HEK293 (cell line): ENCODE measurements around the gene PAPLN.

ENCODE experiments used
- CTCF ChIA-PET: fragments of 350-600 bp; formaldehyde crosslinking; extraction: SDS; loops from one replicate; lab custom pipeline; 2021; ENCODE audit warnings: antibody characterized with exemption; lab: Yijun Ruan, JAX
- POLR2A ChIA-PET: fragments of 300-600 bp; formaldehyde crosslinking; extraction: SDS; loops from one replicate; lab custom pipeline; 2020; ENCODE audit warnings: antibody characterized with exemption, inconsistent platforms; lab: Yijun Ruan, JAX
- H3K27ac ChIP-seq: fragments of 200-500 bp; sonication (Bioruptor generic); 2 replicates; pipeline ENCODE4 v1.5.1; 2014; ENCODE audit warnings: low read depth, low read length, control low read depth, inconsistent platforms; ENCODE audit errors: extremely low read depth
- H3K36me3 ChIP-seq, 2 experiments: fragments of 200-500 bp in 1 of 2; sonication (Bioruptor generic) in 1 of 2; 1 replicate in 1 of 2; 2 replicates in 1 of 2; pipeline ENCODE4 v1.5.1; 2014 to 2017; ENCODE audit warnings: inconsistent platforms in 2 of 2, low read length in 2 of 2; ENCODE audit not compliant: control insufficient read depth in 2 of 2, insufficient read depth in 1 of 2
- H3K4me1 ChIP-seq: fragments of 200-500 bp; sonication (Bioruptor generic); 2 replicates; pipeline ENCODE4 v1.5.1; 2014; ENCODE audit warnings: mild to moderate bottlenecking, low read length, inconsistent platforms; ENCODE audit not compliant: control insufficient read depth, insufficient read depth
- H3K4me3 ChIP-seq: 2 replicates; pipeline ENCODE4 v1.5.1; 2011; ENCODE audit warnings: low read depth, mild to moderate bottlenecking, control low read depth, low read length, moderate library complexity
- H3K9me3 ChIP-seq: fragments of 200-500 bp; sonication (Bioruptor generic); 2 replicates; pipeline ENCODE4 v1.5.1; 2014; ENCODE audit warnings: low read depth, low read length, inconsistent platforms; ENCODE audit not compliant: control insufficient read depth, insufficient read depth
- PRDM1 ChIP-seq: fragments of 450-650 bp; formaldehyde crosslinking; IDR thresholded peaks from 2 replicates; pipeline ENCODE4; 2016; ENCODE audit warnings: missing biosample characterization, missing genetic modification characterization
- ZBTB10 ChIP-seq: fragments of 450-650 bp; formaldehyde crosslinking; IDR thresholded peaks from 2 replicates; pipeline ENCODE4 v1.5.1; 2016; ENCODE audit warnings: missing biosample characterization, missing genetic modification characterization
- ZFP3 ChIP-seq: fragments of 450-650 bp; formaldehyde crosslinking; IDR thresholded peaks from 2 replicates; pipeline ENCODE4 v1.5.1; 2016; ENCODE audit warnings: low read depth, missing biosample characterization, missing genetic modification characterization
- ZNF133 ChIP-seq: fragments of 450-650 bp; formaldehyde crosslinking; IDR thresholded peaks from 2 replicates; pipeline ENCODE4 v1.5.1; 2016; ENCODE audit warnings: missing biosample characterization, missing genetic modification characterization
- ZNF26 ChIP-seq: fragments of 450-650 bp; formaldehyde crosslinking; IDR thresholded peaks from 2 replicates; pipeline ENCODE4 v1.5.1; 2016; ENCODE audit warnings: missing biosample characterization, missing genetic modification characterization
- ZNF311 ChIP-seq: fragments of 450-650 bp; formaldehyde crosslinking; IDR thresholded peaks from 2 replicates; pipeline ENCODE4 v1.5.1; 2017; ENCODE audit warnings: missing biosample characterization, missing genetic modification characterization, borderline replicate concordance
- ZNF354C ChIP-seq: fragments of 450-650 bp; formaldehyde crosslinking; IDR thresholded peaks from 2 replicates; pipeline ENCODE4 v1.5.1; 2016; ENCODE audit warnings: missing biosample characterization, missing genetic modification characterization, low read depth, borderline replicate concordance
- ZNF366 ChIP-seq: fragments of 450-650 bp; formaldehyde crosslinking; conservative IDR thresholded peaks from 2 replicates; pipeline ENCODE4 v1.5.1; 2016; ENCODE audit warnings: missing biosample characterization, missing genetic modification characterization
- ZNF404 ChIP-seq: fragments of 450-650 bp; formaldehyde crosslinking; IDR thresholded peaks from 2 replicates; pipeline ENCODE4 v1.5.1; 2017; ENCODE audit warnings: missing biosample characterization, missing genetic modification characterization
- ZNF426 ChIP-seq: fragments of 450-650 bp; formaldehyde crosslinking; IDR thresholded peaks from 2 replicates; pipeline ENCODE4 v1.5.1; 2017; ENCODE audit warnings: missing biosample characterization, missing genetic modification characterization, mild to moderate bottlenecking, inconsistent platforms, moderate library complexity
- ZNF513 ChIP-seq: fragments of 450-650 bp; IDR thresholded peaks from 2 replicates; pipeline ENCODE4 v1.5.1; 2018; ENCODE audit warnings: missing biosample characterization, missing genetic modification characterization
- ZNF549 ChIP-seq: fragments of 450-650 bp; IDR thresholded peaks from 2 replicates; pipeline ENCODE4 v1.5.1; 2018; ENCODE audit warnings: missing biosample characterization, missing genetic modification characterization, mild to moderate bottlenecking, inconsistent platforms, moderate library complexity
- ZNF558 ChIP-seq: fragments of 450-650 bp; formaldehyde crosslinking; IDR thresholded peaks from 2 replicates; pipeline ENCODE4 v1.5.1; 2016; ENCODE audit warnings: missing biosample characterization, missing genetic modification characterization
- ZNF600 ChIP-seq: fragments of 450-650 bp; formaldehyde crosslinking; IDR thresholded peaks from 2 replicates; pipeline ENCODE4 v1.5.1; 2016; ENCODE audit warnings: missing biosample characterization, missing genetic modification characterization
- ZNF654 ChIP-seq: fragments of 450-650 bp; formaldehyde crosslinking; IDR thresholded peaks from 2 replicates; pipeline ENCODE4 v1.5.1; 2016; ENCODE audit warnings: low read depth, missing biosample characterization, missing genetic modification characterization
- ZNF658 ChIP-seq: fragments of 450-650 bp; formaldehyde crosslinking; IDR thresholded peaks from 2 replicates; pipeline ENCODE4; 2016; ENCODE audit warnings: missing biosample characterization, missing genetic modification characterization
- ZNF670 ChIP-seq: fragments of 450-650 bp; formaldehyde crosslinking; IDR thresholded peaks from 2 replicates; pipeline ENCODE4 v1.5.1; 2016; ENCODE audit warnings: missing biosample characterization, missing genetic modification characterization, low read depth
- ZNF768 ChIP-seq: fragments of 450-650 bp; formaldehyde crosslinking; IDR thresholded peaks from 2 replicates; pipeline ENCODE4 v1.5.1; 2018; ENCODE audit warnings: missing biosample characterization, mild to moderate bottlenecking, missing genetic modification characterization
- TF ChIP-seq, protein P1 (sequence below): fragments of 450-650 bp; formaldehyde crosslinking; IDR thresholded peaks from 2 replicates; pipeline ENCODE4 v1.5.1; 2016; ENCODE audit warnings: missing biosample characterization, missing genetic modification characterization
- TF ChIP-seq, protein P2 (sequence below): fragments of 450-650 bp; formaldehyde crosslinking; IDR thresholded peaks from 2 replicates; pipeline ENCODE4 v1.5.1; 2017; ENCODE audit warnings: missing biosample characterization, missing genetic modification characterization
- TF ChIP-seq, protein P3 (sequence below): fragments of 450-650 bp; formaldehyde crosslinking; IDR thresholded peaks from 2 replicates; pipeline ENCODE4 v1.5.1; 2016; ENCODE audit warnings: missing biosample characterization, missing genetic modification characterization

The PAPLN gene

GRCh38 chr14:73261520-73262426 is 24.5 kb downstream of the PAPLN start:
- CTCF ChIA-PET = interaction anchor here (0.5 to 0.6 kb wide), 2 partner anchors 35 to 202 kb away, joined by 4 to 7 read pairs; no protein-coding TSS in a partner anchor
- POLR2A ChIA-PET = no interaction called here

GRCh38 chr14:73262427-73263183 is 25.3 kb downstream of the PAPLN start:
- H3K4me1 ChIP-seq = no peaks in the 10 kb centered on the region
- H3K27ac ChIP-seq = no peak overlapping the region
- CTCF ChIA-PET = interaction anchor here (0.5 to 0.9 kb wide), 2 partner anchors 34 to 89 kb away, joined by 3 to 7 read pairs; no protein-coding TSS in a partner anchor
- no peak overlapping the region for H3K4me3 ChIP-seq
- POLR2A ChIA-PET = no interaction called here
- no peaks in the 10 kb centered on the region for H3K9me3 ChIP-seq
- H3K36me3 ChIP-seq = no peaks in the 10 kb centered on the region; a peak in 1 of 3 replicates
- no peak for TF ChIP-seq ZBTB10 (tag by site-specific recombination)
- no peak for TF ChIP-seq ZNF26 (tag by site-specific recombination)
- no peak for TF ChIP-seq ZNF600 (tag by site-specific recombination)
- TF ChIP-seq ZNF354C (tag by site-specific recombination) = no peak
- no peak for TF ChIP-seq ZFP3 (tag by site-specific recombination)
- no peak for TF ChIP-seq ZNF513 (tag by site-specific recombination)
- TF ChIP-seq, protein P1, sequence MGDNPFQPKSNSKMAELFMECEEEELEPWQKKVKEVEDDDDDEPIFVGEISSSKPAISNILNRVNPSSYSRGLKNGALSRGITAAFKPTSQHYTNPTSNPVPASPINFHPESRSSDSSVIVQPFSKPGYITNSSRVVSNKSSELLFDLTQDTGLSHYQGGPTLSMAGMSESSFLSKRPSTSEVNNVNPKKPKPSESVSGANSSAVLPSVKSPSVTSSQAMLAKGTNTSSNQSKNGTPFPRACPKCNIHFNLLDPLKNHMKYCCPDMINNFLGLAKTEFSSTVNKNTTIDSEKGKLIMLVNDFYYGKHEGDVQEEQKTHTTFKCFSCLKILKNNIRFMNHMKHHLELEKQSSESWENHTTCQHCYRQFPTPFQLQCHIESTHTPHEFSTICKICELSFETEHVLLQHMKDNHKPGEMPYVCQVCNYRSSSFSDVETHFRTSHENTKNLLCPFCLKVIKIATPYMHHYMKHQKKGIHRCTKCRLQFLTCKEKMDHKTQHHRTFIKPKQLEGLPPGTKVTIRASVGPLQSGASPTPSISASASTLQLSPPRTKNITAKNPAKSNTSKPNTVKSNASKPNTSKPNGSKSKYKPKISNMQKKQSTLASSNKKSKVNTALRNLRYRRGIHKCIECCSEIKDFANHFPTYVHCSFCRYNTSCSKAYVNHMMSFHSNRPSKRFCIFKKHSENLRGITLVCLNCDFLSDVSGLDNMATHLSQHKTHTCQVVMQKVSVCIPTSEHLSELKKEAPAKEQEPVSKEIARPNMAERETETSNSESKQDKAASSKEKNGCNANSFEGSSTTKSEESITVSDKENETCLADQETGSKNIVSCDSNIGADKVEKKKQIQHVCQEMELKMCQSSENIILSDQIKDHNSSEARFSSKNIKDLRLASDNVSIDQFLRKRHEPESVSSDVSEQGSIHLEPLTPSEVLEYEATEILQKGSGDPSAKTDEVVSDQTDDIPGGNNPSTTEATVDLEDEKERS (tag by site-specific recombination) = no peak
- no peak for TF ChIP-seq ZNF658

More at GRCh38 chr14:73261520-73262426, 24.5 kb downstream of the PAPLN start:
- no peaks in the 10 kb centered on the region for H3K9me3 ChIP-seq
- H3K4me1 ChIP-seq = no peaks in the 10 kb centered on the region
- TF ChIP-seq ZNF558 (tag by site-specific recombination) (no peak), ZNF311 (tag by site-specific recombination) (no peak), ZNF404 (tag by site-specific recombination) (no peak), ZNF549 (no peak), ZNF670 (tag by site-specific recombination) (no peak), ZNF133 (tag by site-specific recombination) (no peak), ZNF768 (tag by site-specific recombination) (no peak), ZNF366 (tag by site-specific recombination) (no peak), ZNF654 (no peak), ZNF426 (tag by site-specific recombination) (no peak), PRDM1 (tag by site-specific recombination) (no peak)
- TF ChIP-seq, protein P2, sequence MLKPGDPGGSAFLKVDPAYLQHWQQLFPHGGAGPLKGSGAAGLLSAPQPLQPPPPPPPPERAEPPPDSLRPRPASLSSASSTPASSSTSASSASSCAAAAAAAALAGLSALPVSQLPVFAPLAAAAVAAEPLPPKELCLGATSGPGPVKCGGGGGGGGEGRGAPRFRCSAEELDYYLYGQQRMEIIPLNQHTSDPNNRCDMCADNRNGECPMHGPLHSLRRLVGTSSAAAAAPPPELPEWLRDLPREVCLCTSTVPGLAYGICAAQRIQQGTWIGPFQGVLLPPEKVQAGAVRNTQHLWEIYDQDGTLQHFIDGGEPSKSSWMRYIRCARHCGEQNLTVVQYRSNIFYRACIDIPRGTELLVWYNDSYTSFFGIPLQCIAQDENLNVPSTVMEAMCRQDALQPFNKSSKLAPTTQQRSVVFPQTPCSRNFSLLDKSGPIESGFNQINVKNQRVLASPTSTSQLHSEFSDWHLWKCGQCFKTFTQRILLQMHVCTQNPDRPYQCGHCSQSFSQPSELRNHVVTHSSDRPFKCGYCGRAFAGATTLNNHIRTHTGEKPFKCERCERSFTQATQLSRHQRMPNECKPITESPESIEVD = no peak
- TF ChIP-seq, protein P3, sequence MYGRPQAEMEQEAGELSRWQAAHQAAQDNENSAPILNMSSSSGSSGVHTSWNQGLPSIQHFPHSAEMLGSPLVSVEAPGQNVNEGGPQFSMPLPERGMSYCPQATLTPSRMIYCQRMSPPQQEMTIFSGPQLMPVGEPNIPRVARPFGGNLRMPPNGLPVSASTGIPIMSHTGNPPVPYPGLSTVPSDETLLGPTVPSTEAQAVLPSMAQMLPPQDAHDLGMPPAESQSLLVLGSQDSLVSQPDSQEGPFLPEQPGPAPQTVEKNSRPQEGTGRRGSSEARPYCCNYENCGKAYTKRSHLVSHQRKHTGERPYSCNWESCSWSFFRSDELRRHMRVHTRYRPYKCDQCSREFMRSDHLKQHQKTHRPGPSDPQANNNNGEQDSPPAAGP = no peak
- no peak overlapping the region for H3K27ac ChIP-seq
- no peaks in the 10 kb centered on the region; a peak in 1 of 3 replicates for H3K36me3 ChIP-seq
- no peak overlapping the region for H3K4me3 ChIP-seq
